Gastroesophageal sphincter (tissue), 3 donors: Measurements from ENCODE around the gene LNX1.

Experiments used
- CTCF ChIP-seq, 4 experiments: fragments of 200-600 bp in 2 of 4; fragments of 450-650 bp in 2 of 4; sonication (generic) in 1 of 4; IDR thresholded peaks; one replicate each; pipeline ENCODE4 v1.5.1; 2017 to 2019; ENCODE audit warnings: antibody characterized with exemption in 4 of 4, mild to moderate bottlenecking in 2 of 4, moderate library complexity in 2 of 4
- POLR2A ChIP-seq, 2 donors: fragments of 450-650 bp; IDR thresholded peaks; one replicate each; pipeline ENCODE4 v1.6.1; 2017; ENCODE audit warnings: antibody characterized with exemption in 2 of 2, mild to moderate bottlenecking in 2 of 2, moderate library complexity in 1 of 2
- POLR2AphosphoS5 ChIP-seq: sonication (generic); formaldehyde crosslinking; IDR thresholded peaks from one replicate; pipeline ENCODE4 v1.6.1; 2017; ENCODE audit warnings: antibody characterized with exemption

GRCh38 chr4:53620956-53621355, 29.7 kb upstream of the LNX1 start:
- no peak for TF ChIP-seq CTCF (IDR thresholded peaks at IDR 0.05)
- TF ChIP-seq POLR2A (IDR thresholded peaks at IDR 0.05): no peak
- no peak for TF ChIP-seq POLR2AphosphoS5
